OCI-LY3 (cell line): ENCODE data around the gene EPN3.

Source experiments
- EZH2phosphoT487 ChIP-seq: fragments of 200-600 bp; shearing (Covaris generic); IDR thresholded peaks from 2 replicates; pipeline ENCODE4 v1.6.1; 2018; ENCODE audit warnings: antibody characterized with exemption, mixed run types, low read depth
- TF ChIP-seq, protein P1 (sequence below): fragments of 200-600, 300-600 bp; sonication (generic); IDR thresholded peaks from 2 replicates; pipeline ENCODE4 v1.5.1; 2014; ENCODE audit warnings: antibody characterized with exemption, low read length, low read depth

DNA sequence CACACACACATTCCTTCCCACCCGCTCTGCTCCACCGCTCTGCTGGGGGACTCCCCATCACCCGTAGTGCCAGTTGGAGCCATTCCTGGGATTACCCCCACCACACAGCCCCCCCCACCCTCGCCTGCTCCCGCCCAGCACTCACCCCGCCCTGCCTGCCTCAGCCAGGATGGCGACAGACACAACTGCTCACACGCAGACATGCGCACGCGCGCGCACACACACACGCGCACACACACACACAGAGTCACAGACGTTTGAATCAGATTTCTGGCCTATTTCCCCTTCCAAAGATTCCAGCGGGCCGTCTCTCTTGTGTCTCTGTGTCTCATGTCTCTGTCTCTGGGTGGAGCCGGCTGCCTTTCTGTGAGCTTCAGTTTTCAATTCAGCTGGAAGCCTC lies 32.4 kb downstream of the EPN3 start:
- TF ChIP-seq, protein P1, sequence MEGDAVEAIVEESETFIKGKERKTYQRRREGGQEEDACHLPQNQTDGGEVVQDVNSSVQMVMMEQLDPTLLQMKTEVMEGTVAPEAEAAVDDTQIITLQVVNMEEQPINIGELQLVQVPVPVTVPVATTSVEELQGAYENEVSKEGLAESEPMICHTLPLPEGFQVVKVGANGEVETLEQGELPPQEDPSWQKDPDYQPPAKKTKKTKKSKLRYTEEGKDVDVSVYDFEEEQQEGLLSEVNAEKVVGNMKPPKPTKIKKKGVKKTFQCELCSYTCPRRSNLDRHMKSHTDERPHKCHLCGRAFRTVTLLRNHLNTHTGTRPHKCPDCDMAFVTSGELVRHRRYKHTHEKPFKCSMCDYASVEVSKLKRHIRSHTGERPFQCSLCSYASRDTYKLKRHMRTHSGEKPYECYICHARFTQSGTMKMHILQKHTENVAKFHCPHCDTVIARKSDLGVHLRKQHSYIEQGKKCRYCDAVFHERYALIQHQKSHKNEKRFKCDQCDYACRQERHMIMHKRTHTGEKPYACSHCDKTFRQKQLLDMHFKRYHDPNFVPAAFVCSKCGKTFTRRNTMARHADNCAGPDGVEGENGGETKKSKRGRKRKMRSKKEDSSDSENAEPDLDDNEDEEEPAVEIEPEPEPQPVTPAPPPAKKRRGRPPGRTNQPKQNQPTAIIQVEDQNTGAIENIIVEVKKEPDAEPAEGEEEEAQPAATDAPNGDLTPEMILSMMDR: no peak
- TF ChIP-seq EZH2phosphoT487: no peak
